Measurements from ENCODE around the gene SPP1.

SPP1 gene

GRCh38 chr4:88005946-88006345 lies 30.4 kb downstream of the SPP1 start:
- TF ChIP-seq TAF1 (IDR thresholded peaks at IDR 0.05; ENCODE audit: low read depth) (no peak), EGR1 (IDR thresholded peaks at IDR 0.05) (no peak), NFIC (IDR thresholded peaks at IDR 0.05) (no peak), REST (IDR thresholded peaks at IDR 0.05; ENCODE audit: low read depth) (no peak), FOXM1 (IDR thresholded peaks at IDR 0.05; ENCODE audit: borderline replicate concordance, low read depth) (no peak), TCF12 (IDR thresholded peaks at IDR 0.05; ENCODE audit: low read depth) (no peak), ZBTB7A (IDR thresholded peaks at IDR 0.05; ENCODE audit: low read depth) (no peak), MAX (IDR thresholded peaks at IDR 0.05) (no peak), CREB1 (IDR thresholded peaks at IDR 0.05; ENCODE audit: low read depth) (no peak), USF1 (IDR thresholded peaks at IDR 0.05) (no peak), YY1 (IDR thresholded peaks at IDR 0.05; ENCODE audit: low read depth) (no peak), CEBPB (IDR thresholded peaks at IDR 0.05) (no peak), TEAD4 (IDR thresholded peaks at IDR 0.05) (no peak), RAD21 (IDR thresholded peaks at IDR 0.05; ENCODE audit: low read depth) (no peak)

GRCh38 chr4:88006956-88007303 lies 31.4 kb downstream of the SPP1 start:
- TF ChIP-seq RAD21 (IDR thresholded peaks at IDR 0.05; ENCODE audit: low read depth): no peak
- TF ChIP-seq EP300 (IDR thresholded peaks at IDR 0.05; ENCODE audit: borderline replicate concordance): no peak
- no peak for TF ChIP-seq TAF1 (IDR thresholded peaks at IDR 0.05; ENCODE audit: low read depth)

- TF ChIP-seq EGR1 (IDR thresholded peaks at IDR 0.05) (peak; percentile 67; the same call in 1 of the 2 replicates), TAF1 (IDR thresholded peaks at IDR 0.05; ENCODE audit: low read depth) (peak; percentile 49; the same call in 1 of the 2 replicates), MAX (IDR thresholded peaks at IDR 0.05) (peak; percentile 49; the same call in 1 of the 2 replicates), YY1 (IDR thresholded peaks at IDR 0.05; ENCODE audit: low read depth) (peak; percentile 77), NFIC (IDR thresholded peaks at IDR 0.05) (no peak), REST (IDR thresholded peaks at IDR 0.05; ENCODE audit: low read depth) (no peak)
These were observed 32.0 kb downstream of the SPP1 start, which contains the start of gene PKD2 for GRCh38 chr4:88007304-88008121. Gene PKD2 (plus strand): TSS chr4:88007635. CDS start chr4:88007734, 99 bp downstream.

GRCh38 chr4:88008122-88008742 lies 32.7 kb downstream of the SPP1 start:
- TF ChIP-seq MAX (IDR thresholded peaks at IDR 0.05) (no peak; the same call in 1 of the 2 replicates), NFIC (IDR thresholded peaks at IDR 0.05) (no peak), TEAD4 (IDR thresholded peaks at IDR 0.05) (peak; percentile 62; the same call in 1 of the 2 replicates), TAF1 (IDR thresholded peaks at IDR 0.05; ENCODE audit: low read depth) (0 out of 2 replicates have a peak, but pooled peaks have one; percentile 8)

- TF ChIP-seq USF1 (IDR thresholded peaks at IDR 0.05) (no peak), TEAD4 (IDR thresholded peaks at IDR 0.05) (no peak), EP300 (IDR thresholded peaks at IDR 0.05; ENCODE audit: borderline replicate concordance) (no peak), YY1 (IDR thresholded peaks at IDR 0.05; ENCODE audit: low read depth) (no peak), CEBPB (IDR thresholded peaks at IDR 0.05) (no peak), CREB1 (IDR thresholded peaks at IDR 0.05; ENCODE audit: low read depth) (no peak), FOXM1 (IDR thresholded peaks at IDR 0.05; ENCODE audit: borderline replicate concordance, low read depth) (no peak), TAF1 (IDR thresholded peaks at IDR 0.05; ENCODE audit: low read depth) (no peak), ZBTB7A (IDR thresholded peaks at IDR 0.05; ENCODE audit: low read depth) (no peak), TCF12 (IDR thresholded peaks at IDR 0.05; ENCODE audit: low read depth) (no peak)
These were observed 33.2 kb downstream of the SPP1 start for GRCh38 chr4:88008743-88009171.
